Endothelial cell of umbilical vein (primary cell): ENCODE measurements around the gene TFAP2A.

Experiments used
- JUN ChIP-seq: IDR thresholded peaks from 2 replicates; pipeline ENCODE4 v1.6.1; 2011; ENCODE audit warnings: borderline replicate concordance, low read depth; ENCODE audit not compliant: insufficient read length, insufficient read depth
- POLR2A ChIP-seq: IDR thresholded peaks from 2 replicates; pipeline ENCODE4 v1.6.1; 2012; ENCODE audit warnings: low read depth, mild to moderate bottlenecking, control low read depth, low read length
- POLR2AphosphoS5 ChIP-seq: IDR thresholded peaks from 2 replicates; pipeline ENCODE4 v1.6.1; 2012; ENCODE audit warnings: low read depth, mild to moderate bottlenecking, control low read depth, low read length, moderate library complexity; ENCODE audit not compliant: insufficient read depth
- TF ChIP-seq, protein P1 (sequence below), 2 donors: IDR thresholded peaks; 1 replicate in 1 of 2; 2 replicates in 1 of 2; pipeline ENCODE4 v1.5.1; 2011; ENCODE audit warnings: low read length in 2 of 2, mild to moderate bottlenecking in 2 of 2, moderate library complexity in 2 of 2, control low read depth in 1 of 2, inconsistent platforms in 1 of 2, low read depth in 1 of 2; ENCODE audit not compliant: insufficient read depth in 1 of 2; ENCODE audit errors: extremely low read depth in 1 of 2
- TF ChIP-seq, protein P2 (sequence below): IDR thresholded peaks from 2 replicates; pipeline ENCODE4 v1.6.1; 2011; ENCODE audit not compliant: insufficient read depth, insufficient read length

DNA sequence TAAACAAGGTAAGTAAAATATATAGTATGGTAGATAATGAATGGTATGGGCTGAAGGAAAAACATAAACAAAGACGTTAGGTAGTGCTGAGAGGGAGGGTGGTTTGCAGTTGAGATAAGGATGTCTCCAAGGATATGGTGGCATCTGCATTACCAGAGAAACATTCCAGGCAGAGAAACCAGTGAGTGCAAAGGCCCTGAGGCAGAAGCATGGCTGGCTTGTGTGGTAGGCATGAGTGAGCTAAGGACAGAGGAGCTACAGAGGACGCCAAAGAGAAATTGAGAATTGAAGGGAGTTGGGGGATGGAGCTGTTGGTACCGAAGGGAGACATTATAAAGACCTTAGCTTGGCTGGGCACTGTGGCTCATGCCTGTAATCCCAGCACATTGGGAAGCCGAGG lies 18.4 kb upstream of the TFAP2A start:
- TF ChIP-seq POLR2AphosphoS5 (no peak), POLR2A (no peak), JUN (no peak)
- TF ChIP-seq, protein P1, sequence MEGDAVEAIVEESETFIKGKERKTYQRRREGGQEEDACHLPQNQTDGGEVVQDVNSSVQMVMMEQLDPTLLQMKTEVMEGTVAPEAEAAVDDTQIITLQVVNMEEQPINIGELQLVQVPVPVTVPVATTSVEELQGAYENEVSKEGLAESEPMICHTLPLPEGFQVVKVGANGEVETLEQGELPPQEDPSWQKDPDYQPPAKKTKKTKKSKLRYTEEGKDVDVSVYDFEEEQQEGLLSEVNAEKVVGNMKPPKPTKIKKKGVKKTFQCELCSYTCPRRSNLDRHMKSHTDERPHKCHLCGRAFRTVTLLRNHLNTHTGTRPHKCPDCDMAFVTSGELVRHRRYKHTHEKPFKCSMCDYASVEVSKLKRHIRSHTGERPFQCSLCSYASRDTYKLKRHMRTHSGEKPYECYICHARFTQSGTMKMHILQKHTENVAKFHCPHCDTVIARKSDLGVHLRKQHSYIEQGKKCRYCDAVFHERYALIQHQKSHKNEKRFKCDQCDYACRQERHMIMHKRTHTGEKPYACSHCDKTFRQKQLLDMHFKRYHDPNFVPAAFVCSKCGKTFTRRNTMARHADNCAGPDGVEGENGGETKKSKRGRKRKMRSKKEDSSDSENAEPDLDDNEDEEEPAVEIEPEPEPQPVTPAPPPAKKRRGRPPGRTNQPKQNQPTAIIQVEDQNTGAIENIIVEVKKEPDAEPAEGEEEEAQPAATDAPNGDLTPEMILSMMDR (IDR thresholded peaks at IDR 0.05; ENCODE audit: extremely low read depth in 1 of 2, insufficient read depth in 1 of 2, low read depth in 1 of 2, low read length in 2 of 2): no peak
- TF ChIP-seq, protein P2, sequence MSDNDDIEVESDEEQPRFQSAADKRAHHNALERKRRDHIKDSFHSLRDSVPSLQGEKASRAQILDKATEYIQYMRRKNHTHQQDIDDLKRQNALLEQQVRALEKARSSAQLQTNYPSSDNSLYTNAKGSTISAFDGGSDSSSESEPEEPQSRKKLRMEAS: no peak
